Dendritic cell treated with granulocyte-macrophage colony-stimulating factor and Interleukin-4, amounts not matched to agents 40 ng/mL and 50 ng/mL, for 4 days (primary cell): ENCODE data around the gene SNX9.

Source experiments
- H3K27ac Mint-ChIP-seq: one replicate; pipeline ENCODE4 v1.8.0; 2022; ENCODE audit warnings: mild to moderate bottlenecking, mixed read lengths
- H3K27me3 Mint-ChIP-seq: one replicate; pipeline ENCODE4 v1.8.0; 2022; ENCODE audit warnings: mild to moderate bottlenecking, mixed read lengths
- H3K36me3 Mint-ChIP-seq: one replicate; pipeline ENCODE4 v1.8.0; 2022; ENCODE audit warnings: low read depth, mixed read lengths
- H3K4me1 Mint-ChIP-seq: one replicate; pipeline ENCODE4 v1.8.0; 2022; ENCODE audit warnings: low read depth, mixed read lengths
- H3K4me3 Mint-ChIP-seq: one replicate; pipeline ENCODE4 v1.8.0; 2022; ENCODE audit warnings: mild to moderate bottlenecking, moderate library complexity, mixed read lengths
- H3K9me3 Mint-ChIP-seq: one replicate; pipeline ENCODE4 v1.8.0; 2022; ENCODE audit warnings: mixed read lengths
- intact Hi-C: fragments of 100-400 bp; cut with micrococcal nuclease; formaldehyde crosslinking; loops from one replicate; pipeline ENCODE4 v1.15.0; 2022

The SNX9 gene

DNA sequence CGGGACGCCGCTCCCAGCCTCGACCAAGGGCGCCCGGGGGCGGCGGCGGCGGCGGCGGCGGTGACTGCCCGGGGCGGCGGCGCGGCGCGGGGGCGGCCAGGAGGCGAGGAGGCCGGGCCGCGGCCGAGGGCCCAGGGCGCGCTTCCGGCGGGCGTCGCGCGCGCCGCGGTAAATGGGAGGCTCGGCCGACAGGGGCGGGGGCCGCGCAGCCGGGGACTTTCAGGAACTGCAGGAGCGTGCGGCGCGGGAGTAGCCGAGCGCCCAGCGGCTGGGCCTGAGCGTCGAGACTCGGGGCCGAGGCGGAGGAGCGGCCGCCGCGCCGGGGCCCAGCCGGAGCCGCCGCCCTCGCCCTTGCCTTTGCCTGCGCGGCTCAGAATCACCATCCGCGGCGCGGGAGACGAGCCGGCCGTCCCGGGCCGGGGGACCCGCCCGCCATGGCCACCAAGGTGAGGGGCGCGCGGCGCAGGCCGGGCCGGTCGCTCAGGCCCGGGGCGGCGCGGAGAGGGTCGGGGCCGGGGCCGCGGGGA, at the start of gene SNX9:
Gene SNX9, plus strand, starts transcription at position 246 of the 527 bp plus-strand sequence. Its CDS starts 189 bp downstream, at position 435.
- Mint-ChIP-seq H3K36me3 (peaks cover 8% of the 10 kb centered on the region), H3K4me1 (peaks cover 31% of the 10 kb centered on the region), H3K4me3 (peak within 1 kb of the TSS; percentile 81), H3K27me3 (peaks cover 30% of the 10 kb centered on the region), H3K9me3 (no peaks in the 10 kb centered on the region), H3K27ac (peak within 1 kb of the TSS; percentile 90)
- intact Hi-C loops, result no loop called here

DNA sequence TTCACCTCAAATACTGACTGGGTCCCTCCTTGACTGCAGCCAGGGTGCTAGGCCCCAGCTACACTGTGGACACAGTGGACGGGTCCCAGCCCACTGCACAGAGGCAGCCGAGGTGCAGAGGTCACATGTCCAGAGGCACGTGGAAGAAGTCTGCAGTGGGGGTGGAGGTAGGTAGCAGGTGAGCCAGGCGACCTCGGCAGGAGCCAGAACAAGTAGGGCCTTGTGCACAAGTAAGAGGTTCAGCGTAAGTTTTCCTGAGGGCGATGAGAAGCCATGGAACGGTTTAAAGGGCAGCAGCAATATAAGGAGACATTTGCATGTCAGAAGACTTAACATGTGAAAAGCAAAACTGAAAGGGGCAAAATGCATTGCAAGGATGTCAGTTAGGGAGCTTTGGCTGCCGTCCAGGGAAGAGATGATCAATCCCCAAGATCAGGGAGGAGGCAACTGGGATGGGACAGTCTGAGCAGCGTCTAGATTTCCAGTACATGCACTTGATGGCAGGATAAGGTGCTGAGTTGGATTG, 49.7 kb upstream of the SNX9 start:
- no peak overlapping the region for H3K4me3 Mint-ChIP-seq
- intact Hi-C loops, result no loop called here
- peak overlapping the region; percentile 6 for H3K27ac Mint-ChIP-seq
- H3K9me3 Mint-ChIP-seq, result no peaks in the 10 kb centered on the region
- H3K36me3 Mint-ChIP-seq, result no peaks in the 10 kb centered on the region
- H3K27me3 Mint-ChIP-seq, result peaks cover 26% of the 10 kb centered on the region
- H3K4me1 Mint-ChIP-seq, result peaks cover 26% of the 10 kb centered on the region

DNA sequence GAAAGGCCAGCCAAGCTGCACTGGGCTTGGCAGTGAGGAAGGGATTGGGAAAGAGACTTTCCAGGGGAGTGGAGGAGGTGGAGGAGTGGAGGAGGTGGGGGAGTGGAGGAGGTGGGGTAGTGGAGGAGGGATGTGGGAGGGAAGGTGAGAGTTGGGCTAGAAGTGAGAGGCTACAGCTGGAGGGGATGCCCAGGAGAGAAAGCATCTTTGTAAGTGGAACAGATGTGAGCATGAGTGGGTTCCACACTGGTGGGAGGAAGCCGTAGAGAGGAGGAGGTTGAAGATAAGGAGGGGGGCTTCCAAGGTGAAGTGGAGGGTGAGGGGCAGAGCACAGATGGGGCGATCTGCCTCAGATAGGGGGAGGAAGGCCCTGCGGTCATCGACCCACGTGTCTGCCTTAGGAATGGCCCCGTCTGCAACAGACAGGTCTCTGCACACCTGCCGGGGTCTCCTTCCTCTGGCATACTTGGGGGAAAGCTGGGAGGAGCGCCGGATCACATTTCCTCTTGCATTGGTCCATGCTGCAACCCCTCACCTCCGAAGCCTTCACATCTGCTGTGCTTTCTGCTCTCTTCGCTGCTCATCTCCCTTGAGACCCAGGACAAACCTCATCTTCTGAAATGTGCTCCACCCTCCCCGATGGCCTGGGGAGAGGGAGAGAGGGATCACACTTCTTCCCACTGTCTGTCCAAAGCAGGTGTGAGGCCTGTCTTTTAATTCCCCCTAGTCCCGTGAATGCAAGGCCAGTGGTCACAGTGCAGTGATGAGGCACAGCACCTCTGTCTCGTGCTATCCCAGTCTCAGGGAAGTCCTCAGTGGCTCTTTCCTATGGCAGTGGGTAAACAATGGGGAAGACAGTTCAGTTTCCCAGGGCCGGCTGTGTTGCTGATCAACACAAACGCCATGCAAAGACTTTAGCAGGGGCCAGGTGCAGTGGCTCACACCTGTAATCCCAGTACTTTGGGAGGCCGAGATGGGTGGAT, 48.6 kb upstream of the SNX9 start:
- intact Hi-C loops, result no loop called here
- peaks cover 16% of the 10 kb centered on the region for H3K4me1 Mint-ChIP-seq
- H3K4me3 Mint-ChIP-seq, result no peak overlapping the region
- H3K27ac Mint-ChIP-seq, result peak overlapping the region; percentile 6
- H3K27me3 Mint-ChIP-seq, result peaks cover 28% of the 10 kb centered on the region
- no peaks in the 10 kb centered on the region for H3K9me3 Mint-ChIP-seq
- no peaks in the 10 kb centered on the region for H3K36me3 Mint-ChIP-seq

DNA sequence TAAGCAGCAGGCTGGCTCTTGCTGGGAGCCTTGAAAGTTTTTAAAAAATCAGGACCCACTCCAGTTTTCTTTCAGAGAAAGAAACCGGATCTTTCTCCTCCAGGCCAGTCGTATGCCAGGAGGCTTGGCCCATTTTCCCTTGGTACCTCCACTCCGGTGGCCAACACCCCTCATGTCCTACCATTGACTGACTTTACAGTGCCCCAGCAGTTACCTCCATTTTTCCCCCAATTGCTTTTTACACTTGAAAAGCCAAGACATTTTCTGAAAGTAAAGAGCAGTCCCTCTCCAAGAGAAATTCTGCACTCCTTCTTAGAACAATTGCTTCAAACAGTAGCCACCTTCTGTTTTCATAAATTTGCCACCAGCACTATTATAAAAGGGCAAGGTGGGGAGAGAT, 47.7 kb upstream of the SNX9 start:
- Mint-ChIP-seq H3K4me3 (no peak overlapping the region), H3K4me1 (peaks cover 12% of the 10 kb centered on the region), H3K27ac (no peak overlapping the region), H3K9me3 (no peaks in the 10 kb centered on the region), H3K27me3 (peaks cover 28% of the 10 kb centered on the region), H3K36me3 (no peaks in the 10 kb centered on the region)
- intact Hi-C loops, result no loop called here

DNA sequence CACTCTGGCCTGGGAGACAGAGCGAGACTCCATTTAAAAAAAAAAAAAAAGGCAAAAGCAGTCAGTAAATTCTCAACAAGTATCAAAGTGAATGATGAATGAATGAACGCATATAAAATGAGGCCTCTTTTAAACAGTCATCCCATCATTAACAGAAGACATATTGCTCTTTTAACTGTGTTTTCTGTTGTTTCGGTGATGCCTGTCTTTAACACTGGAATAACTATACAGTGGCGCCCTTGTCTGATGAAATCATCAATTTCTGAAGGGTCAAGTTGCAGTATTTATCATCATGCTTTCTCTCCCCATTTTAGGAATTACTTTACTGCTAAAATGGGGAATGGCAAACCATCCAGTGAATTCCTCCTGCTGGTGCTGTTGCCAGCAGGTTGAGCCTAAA, 45.7 kb upstream of the SNX9 start:
- no peaks in the 10 kb centered on the region for H3K36me3 Mint-ChIP-seq
- H3K9me3 Mint-ChIP-seq, result no peaks in the 10 kb centered on the region
- H3K4me1 Mint-ChIP-seq, result peaks cover 17% of the 10 kb centered on the region
- intact Hi-C loops, result no loop called here
- peaks cover 26% of the 10 kb centered on the region for H3K27me3 Mint-ChIP-seq
- no peak overlapping the region for H3K4me3 Mint-ChIP-seq
- H3K27ac Mint-ChIP-seq, result no peak overlapping the region

DNA sequence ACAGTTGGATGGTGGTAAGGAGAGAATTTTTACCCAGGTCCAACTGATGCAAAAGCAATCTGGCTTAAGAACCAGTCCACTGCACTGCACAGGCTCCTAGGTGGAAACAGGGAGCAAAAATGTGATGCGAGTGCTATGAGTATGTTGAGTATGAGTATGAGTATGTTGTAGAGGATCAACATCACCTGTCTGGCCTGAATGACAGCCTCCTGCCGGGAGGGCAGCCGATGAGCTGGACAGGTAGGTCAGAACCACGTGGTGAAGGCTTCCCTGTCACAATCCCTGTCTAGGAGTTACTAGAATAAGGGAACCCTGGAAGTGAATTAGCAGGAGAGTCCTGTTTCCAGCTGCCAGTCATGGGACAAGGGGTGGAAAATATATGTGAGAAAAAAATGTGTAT, 44.3 kb upstream of the SNX9 start:
- Mint-ChIP-seq H3K4me3 (no peak overlapping the region), H3K9me3 (no peaks in the 10 kb centered on the region), H3K36me3 (no peaks in the 10 kb centered on the region), H3K27ac (no peak overlapping the region), H3K4me1 (peaks cover 8% of the 10 kb centered on the region), H3K27me3 (peaks cover 17% of the 10 kb centered on the region)
- intact Hi-C loops, result no loop called here

DNA sequence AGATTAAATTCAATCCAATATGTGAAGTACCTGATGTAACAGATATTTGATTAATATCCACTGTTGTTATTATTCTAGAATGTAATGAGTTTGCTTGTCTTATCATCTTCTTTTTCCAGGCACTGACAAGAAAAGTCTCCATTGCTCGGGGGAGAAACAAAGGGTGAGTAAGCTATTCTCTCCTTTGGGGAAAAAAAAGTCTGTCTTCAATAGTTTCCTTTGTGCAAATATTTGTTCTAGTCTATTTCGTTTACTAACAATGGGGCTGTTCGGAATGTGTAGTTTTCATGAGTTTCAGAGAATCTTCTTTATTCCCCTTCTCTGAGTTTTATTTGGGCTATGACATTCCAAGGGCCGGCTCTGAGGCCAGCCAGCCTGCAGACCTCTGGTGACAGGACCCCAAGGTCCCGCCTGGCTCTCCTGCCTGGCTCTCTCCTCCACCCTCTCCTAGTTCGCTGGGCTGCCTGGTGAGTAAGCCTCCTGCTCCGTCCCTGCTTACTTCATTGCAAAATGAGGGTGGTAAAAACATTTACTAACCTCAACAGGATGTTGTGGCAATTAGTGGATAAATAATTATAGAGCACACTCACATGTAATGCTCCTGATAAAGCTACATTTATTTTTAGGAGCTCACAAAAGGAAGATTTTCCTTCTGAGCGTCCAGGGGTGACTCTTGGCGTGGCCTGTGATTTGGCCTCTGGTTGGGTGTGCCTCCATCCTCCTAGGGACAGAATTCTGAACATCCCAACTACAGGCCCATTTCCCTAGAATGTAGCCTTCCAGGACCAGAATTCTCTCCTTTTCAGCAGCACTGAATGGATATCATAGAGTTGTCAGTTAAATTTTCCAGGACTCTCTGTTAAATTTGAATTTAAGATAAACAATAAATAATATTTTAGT, 43.1 kb upstream of the SNX9 start:
- H3K27me3 Mint-ChIP-seq, result peaks cover 7% of the 10 kb centered on the region
- H3K4me1 Mint-ChIP-seq, result peaks cover 5% of the 10 kb centered on the region
- no peak overlapping the region for H3K27ac Mint-ChIP-seq
- no peaks in the 10 kb centered on the region for H3K36me3 Mint-ChIP-seq
- H3K4me3 Mint-ChIP-seq, result no peak overlapping the region
- H3K9me3 Mint-ChIP-seq, result no peaks in the 10 kb centered on the region
- intact Hi-C loops, result no loop called here

DNA sequence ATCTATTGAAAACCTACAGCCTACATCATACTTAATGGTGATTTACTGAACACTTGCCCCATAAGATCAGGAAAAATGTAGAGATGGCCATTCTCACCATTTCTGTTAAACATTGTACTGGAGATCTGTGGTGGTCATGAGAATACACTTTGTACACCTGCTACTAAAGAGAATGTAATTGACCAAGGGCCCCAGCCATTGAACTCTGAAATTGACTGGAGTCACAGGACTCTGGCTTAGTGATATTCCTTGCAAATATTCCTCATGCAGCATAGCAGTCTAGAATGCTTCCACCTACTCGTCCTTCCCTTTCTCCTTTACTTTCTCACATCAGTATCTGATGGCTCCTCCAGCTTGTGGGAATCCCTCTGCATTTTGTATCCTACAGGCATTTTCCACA, 37.4 kb upstream of the SNX9 start:
- Mint-ChIP-seq H3K36me3 (no peaks in the 10 kb centered on the region), H3K4me3 (no peak overlapping the region), H3K27ac (no peak overlapping the region), H3K27me3 (peaks cover 1% of the 10 kb centered on the region), H3K9me3 (no peaks in the 10 kb centered on the region), H3K4me1 (peaks cover 9% of the 10 kb centered on the region)
- intact Hi-C loops, result no loop called here

DNA sequence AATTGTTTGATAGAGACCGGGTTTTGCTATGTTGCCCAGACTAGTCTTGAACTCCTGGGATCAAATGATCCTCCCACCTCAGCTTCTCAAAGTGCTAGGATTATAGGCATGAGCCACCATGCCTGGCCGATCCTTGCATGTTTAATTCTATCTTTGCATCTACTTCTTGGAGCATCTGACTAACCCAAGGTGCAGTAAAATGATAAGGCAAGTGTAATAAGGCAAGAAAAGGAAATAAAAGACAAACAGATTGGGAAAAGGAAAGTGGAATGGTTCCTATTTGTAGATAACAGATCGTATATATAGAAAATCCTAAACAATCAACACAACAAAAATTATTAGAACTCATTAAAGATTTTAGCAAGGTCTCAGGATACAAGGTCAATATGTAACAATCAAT, 36.8 kb upstream of the SNX9 start:
- Mint-ChIP-seq H3K4me3 (no peak overlapping the region), H3K4me1 (peaks cover 11% of the 10 kb centered on the region), H3K36me3 (no peaks in the 10 kb centered on the region), H3K27me3 (peaks cover 1% of the 10 kb centered on the region), H3K9me3 (no peaks in the 10 kb centered on the region), H3K27ac (no peak overlapping the region)
- intact Hi-C loops, result no loop called here

DNA sequence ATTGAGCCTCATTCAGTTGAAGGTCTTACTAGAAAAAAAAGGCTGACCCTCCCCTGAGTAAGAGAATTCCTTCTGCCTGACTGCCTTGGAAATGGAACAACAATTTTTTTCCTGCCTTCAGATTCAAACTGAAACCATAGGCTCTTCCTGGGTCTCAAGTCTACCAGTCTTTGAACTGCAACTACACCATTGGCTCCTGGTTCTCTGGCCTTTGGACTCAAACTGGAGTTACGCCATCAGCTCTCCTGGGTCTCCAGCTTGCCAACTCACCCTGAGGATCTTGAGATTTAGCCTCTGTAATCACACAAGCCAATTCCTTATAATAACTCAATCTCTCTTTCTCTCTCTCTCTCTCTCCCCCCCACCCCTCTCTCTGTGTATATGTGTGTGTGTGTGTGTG, 36.0 kb upstream of the SNX9 start:
- Mint-ChIP-seq H3K9me3 (no peaks in the 10 kb centered on the region), H3K4me3 (no peak overlapping the region), H3K4me1 (peaks cover 11% of the 10 kb centered on the region), H3K27me3 (peaks cover 3% of the 10 kb centered on the region), H3K27ac (no peak overlapping the region), H3K36me3 (no peaks in the 10 kb centered on the region)
- intact Hi-C loops, result no loop called here

DNA sequence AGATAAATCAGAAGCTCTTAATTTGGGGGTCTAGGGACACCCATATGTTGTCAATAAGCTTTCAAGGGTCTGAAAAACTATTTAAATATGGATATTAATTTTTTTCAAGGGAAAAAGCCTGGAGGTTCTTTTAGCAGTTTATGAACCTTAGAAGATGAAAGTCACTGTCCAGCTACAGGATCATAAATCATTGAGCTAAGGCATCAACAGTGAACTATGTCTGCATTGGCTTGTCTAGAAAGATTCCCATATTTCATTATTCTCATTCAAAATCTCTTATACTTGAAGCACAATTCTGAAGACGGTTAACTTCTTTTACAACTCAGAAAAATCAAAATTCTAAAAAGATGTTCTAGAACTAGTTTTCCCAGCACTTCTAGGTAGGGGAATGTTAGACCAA, 34.9 kb upstream of the SNX9 start:
- no peaks in the 10 kb centered on the region for H3K9me3 Mint-ChIP-seq
- intact Hi-C loops, result no loop called here
- no peak overlapping the region for H3K27ac Mint-ChIP-seq
- peaks cover 4% of the 10 kb centered on the region for H3K27me3 Mint-ChIP-seq
- no peak overlapping the region for H3K4me3 Mint-ChIP-seq
- H3K4me1 Mint-ChIP-seq, result peaks cover 11% of the 10 kb centered on the region
- H3K36me3 Mint-ChIP-seq, result no peaks in the 10 kb centered on the region

DNA sequence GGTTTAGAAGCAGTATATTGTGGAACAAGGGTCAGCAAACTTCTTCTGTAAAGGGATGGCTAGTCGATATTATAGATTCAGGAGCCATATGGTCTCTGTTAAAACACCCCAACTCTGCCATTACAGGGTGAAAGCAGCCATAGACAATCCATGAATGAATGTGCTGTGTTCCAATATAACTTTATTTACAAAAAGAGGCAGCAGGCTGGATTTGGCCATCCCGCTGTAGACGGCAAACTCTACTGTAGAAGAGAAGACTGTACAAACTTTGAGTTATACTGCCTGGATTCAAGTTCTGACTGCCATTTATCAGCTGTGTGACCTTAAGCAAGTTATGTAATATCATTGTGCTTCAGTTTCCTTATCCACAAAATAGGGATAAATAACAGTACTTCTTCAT, 33.7 kb upstream of the SNX9 start:
- peaks cover 15% of the 10 kb centered on the region for H3K4me1 Mint-ChIP-seq
- peaks cover 6% of the 10 kb centered on the region for H3K9me3 Mint-ChIP-seq
- peaks cover 4% of the 10 kb centered on the region for H3K27me3 Mint-ChIP-seq
- intact Hi-C loops, result no loop called here
- H3K27ac Mint-ChIP-seq, result no peak overlapping the region
- no peak overlapping the region for H3K4me3 Mint-ChIP-seq
- H3K36me3 Mint-ChIP-seq, result no peaks in the 10 kb centered on the region

DNA sequence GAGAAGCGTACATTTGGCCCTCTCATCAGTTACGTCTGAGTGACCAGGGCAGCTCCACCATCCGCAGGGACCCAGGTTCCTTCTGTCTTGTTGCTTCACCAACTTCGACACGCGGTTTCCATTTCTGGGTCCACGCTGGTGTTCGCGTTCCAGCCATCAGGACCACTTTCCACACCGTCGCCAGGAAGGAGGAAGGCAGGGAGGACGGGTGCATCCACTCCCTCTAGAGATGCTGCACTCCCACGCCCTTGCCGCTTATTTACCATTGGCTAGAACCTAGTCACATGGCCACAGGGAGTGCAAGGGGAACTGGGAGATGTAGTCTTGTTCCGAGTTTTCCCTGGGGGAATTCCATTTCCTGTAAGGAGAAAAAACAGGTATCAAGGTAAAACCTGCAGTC, 33.2 kb upstream of the SNX9 start:
- no peak overlapping the region for H3K4me3 Mint-ChIP-seq
- intact Hi-C loops, result no loop called here
- no peak overlapping the region for H3K27ac Mint-ChIP-seq
- peaks cover 9% of the 10 kb centered on the region for H3K9me3 Mint-ChIP-seq
- peaks cover 15% of the 10 kb centered on the region for H3K4me1 Mint-ChIP-seq
- H3K27me3 Mint-ChIP-seq, result peaks cover 4% of the 10 kb centered on the region
- H3K36me3 Mint-ChIP-seq, result no peaks in the 10 kb centered on the region
